Activated T-cell treated with anti-CD3 and anti-CD28 coated beads for 24 hours (primary cell): Measurements from ENCODE around the gene CUX1.

ENCODE experiments used
- DNase-seq: peaks from one replicate; pipeline ENCODE4 v3.0.0-alpha.2; 2020; ENCODE audit warnings: low read depth

Gene CUX1

DNA sequence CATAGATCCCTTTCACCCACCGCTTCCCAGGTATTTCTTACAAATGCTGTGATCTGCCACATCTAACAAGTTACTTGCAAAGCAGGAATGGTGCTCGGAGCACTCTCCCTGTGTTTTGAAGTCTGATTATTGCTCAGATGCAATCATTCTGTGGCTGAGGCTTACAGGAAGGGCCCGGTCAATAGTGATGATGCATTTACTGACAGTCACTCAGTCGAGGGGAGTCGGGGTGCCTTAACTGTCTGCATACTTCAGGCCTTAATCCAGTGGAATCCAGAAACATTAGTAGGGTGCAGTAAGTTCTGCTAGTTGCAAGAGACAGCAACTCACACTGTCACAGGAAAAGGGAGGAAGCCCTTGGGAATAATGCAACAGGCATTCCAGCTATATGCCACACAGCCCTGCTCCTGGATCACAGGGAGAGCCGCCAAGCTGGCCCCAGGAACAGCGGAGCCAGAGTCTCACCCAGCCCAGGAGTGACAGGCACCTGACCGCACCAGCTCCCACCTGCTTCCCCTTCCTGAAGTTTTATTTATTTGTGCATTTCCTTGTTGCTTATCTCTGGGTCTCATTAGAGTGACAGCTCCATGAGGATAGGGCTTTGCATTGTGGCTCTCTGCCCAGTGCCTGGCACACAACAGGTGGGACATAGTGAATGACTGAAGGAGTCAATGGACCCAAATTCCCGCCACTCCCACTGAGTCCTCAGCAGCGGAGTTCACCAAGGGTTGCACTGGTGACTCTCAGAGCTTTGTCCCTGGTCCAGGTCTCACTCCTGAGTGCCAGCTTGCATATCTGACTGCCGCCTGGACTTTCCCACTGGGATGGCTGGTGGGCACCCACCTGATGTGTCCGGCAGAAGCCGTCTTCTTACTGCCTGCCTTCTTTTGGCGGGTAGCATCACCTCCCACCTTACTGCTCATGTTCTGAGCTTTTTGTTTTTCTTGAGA, 256.8 kb downstream of the CUX1 start:
- no peak for DNase-seq

DNA sequence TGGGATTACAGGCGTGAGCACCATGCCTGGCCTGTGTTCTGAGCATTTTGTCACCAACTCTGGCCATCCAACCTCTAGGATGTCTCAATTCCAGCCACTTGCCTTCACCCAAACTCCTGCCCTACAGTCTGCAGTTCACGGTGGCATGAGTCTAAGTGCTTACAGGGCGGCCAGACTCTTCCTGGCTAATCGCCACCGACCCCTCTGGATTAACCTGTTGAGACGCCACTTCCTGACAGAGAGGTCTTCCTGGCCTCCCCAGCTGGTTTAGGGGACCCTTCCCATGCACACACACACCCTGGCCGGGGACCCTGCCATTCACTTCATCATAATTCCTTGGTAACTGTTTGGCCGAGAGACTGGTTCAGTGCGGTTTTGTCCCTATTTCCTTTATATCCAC, 257.7 kb downstream of the CUX1 start:
- DNase-seq = no peak

DNA sequence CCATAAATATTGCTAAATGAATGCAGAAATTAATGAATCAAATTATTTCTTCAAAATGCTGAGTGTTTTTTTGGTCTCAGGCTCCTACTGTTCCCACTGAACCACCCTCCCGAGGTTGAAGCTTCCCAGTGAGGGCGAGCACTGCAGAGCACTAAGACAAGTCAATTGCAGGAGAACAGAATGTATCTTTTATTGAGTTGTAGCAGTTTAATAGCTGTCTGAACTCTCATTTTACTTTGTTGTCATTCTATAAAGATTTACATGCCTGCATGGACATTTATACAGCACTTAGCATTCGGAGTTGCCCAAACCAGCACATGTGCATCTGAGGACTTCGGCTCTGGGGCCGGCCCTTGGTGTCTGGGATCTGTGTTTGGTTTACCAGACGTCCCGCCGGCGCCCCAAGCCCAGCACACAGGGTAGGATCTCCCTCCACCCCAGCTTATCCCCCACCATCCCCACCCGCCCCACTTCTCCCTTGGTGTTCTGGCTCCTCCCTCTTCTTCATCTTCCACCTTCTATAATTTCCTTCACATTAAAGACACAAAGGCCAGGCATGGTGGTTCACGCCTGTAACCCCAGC, 258.2 kb downstream of the CUX1 start:
- DNase-seq = no peak

DNA sequence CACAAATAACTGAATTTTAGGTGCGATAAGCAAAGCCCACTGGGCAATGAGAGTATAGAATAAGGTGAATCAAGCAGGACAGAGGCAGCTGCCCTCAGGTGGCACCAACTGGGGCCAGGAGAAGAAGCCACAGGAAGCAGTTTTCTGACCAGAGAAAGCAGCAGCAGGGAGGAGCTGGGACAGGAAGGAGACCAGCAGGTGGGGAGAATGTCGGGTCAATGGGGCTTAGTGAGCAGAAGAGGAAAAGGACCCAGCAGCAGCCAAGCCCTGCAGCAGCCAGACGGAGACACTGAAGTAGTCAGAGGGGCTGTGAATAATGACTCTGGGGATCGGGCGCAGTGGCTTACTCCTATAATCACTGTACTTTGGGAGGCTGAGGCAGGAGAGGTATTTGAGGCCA, 259.7 kb downstream of the CUX1 start:
- no peak for DNase-seq

DNA sequence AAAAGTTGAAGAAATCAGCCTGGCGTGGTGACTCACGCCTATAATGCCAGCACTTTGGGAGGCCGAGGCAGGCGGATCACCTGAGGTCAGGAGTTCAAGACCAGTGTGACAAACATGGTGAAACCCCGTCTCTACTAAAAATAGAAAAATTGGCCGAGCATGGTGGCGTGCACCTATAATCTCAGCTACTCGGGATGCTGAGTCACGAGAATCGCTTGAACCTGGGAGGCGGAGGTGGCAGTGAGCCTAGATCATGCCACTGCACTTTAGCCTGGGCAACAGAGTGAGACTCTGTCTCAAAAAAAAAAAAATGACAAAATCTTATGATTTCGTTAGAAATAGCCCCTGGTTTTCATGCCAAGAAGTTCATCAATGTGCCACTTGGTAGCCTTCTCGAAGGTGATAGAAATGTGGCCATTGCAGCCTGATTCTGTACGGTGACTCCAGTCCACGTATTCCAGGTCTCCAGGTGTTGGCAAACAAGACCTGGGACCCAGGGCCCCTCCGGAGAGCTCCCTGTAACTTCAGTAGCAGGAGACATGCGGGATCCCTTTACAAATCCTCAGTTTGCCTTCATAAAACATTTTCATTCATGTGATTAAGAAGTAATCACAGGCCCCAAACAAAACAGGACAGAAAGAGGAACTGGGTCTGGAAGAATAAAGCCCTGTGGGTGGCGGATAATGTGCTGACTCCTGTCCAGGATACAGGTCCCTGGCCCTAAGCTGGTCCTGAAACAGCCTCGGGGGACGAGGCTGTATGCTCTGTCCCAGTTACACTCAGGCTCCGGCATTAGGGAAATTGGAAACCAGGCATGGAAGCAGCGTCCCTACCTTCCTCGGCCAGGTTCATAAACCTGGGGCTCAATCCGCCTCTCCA, 262.0 kb downstream of the CUX1 start:
- no peak for DNase-seq

DNA sequence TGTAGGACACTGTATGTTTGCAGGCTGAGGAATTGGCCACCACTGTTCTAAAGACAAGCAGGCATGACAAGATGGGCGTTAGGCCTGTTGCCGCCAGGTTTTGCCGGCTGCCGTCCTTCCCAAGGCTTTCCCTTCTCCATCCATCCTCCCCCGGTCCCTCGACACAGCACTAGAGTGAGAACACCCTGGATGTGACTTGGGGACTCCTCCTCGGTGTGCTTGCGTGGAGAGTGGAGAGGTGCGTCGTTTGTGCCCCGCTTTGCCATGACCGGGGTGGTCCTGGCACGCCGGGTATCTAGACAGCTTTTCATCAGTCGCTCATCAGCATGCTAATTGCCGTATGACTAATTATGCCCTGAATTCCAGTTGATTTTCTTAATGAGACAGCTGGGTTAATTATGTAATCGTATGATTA, 262.6 kb downstream of the CUX1 start:
- no peak for DNase-seq

DNA sequence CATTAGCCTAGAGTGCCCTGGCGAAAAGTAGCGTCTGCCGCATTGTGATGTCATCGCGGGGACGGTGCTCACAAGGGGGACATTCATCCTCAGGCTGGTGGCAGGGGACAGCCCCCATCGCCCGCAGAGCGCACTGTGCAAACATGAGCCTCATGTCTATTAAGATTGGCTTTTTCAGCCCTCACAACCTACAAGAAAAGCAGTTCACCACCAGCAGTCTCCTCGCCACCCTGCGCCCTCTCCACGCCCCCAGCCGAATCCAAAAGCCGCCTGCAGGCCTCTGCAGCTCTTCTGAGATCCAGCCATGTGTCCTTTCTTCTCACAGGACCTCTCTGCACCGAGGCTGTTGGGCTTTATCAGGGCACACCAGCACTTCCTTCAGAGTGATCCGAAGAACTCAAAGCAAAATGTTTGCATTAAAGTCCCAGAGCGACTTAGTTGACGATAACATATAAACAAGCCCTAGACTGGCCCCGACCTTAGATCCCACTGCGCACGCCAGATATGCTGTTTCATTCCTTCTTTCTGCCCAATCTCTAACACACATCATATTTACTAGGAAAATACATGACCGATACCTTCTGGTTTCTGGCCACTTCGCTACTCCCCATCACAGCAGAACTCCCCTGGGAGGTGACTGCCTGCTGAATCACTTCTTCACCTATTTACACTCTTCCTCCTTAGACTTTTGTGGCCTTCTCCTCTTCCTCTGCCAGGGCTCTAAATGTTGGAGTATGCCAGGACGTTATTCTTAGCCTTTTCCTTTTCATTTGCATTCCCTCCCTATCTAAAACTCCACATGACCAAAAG, 263.2 kb downstream of the CUX1 start:
- no peak for DNase-seq

DNA sequence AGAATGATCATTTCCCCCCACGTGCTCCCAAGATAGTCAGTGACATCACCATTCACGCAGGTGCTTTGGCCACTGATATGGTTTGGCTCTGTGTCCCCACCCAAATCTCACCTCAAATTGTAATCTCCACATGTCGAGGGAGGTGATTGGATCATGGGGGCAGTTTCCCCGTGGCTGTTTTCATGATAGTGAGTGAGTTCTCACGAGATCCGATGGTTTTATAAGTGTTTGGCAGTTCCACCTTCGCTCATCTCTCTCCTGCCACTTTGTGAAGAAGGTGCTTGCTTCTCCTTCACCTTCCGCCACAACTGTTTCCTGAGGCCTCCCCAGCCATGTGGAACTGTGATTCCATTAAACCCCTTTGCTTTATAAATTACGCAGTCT, 263.8 kb downstream of the CUX1 start:
- DNase-seq = no peak

DNA sequence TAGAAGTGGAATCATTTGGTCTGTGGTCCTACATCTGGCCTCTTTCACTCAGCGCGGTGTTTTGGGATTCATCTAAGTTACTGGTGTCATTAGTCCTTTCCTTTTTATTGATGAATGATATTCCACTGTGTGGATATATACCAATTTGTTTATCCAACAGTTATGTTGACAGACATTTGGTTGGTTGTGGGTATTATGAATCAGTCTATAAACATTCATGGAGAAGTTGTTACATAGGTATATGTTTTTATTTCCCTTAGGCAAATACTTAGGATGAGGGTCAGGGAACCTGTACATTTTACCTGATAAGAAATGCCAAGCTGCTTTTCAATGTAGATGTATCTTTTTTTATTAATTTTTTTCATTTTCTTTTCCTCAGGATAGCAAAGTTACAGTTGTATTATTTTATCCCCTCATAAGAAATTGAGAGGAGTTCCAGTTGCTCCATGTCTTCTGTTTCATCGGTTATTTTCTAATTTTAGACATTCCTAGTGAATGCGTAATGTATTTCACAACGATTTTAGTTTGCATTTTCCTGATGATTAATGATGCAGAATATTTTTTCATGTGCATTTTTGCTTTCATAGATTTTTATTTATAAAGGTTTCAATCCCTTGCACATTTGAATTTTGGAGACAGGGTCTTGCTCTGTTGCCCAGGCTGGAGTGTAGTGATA, 265.4 kb downstream of the CUX1 start:
- no peak for DNase-seq

DNA sequence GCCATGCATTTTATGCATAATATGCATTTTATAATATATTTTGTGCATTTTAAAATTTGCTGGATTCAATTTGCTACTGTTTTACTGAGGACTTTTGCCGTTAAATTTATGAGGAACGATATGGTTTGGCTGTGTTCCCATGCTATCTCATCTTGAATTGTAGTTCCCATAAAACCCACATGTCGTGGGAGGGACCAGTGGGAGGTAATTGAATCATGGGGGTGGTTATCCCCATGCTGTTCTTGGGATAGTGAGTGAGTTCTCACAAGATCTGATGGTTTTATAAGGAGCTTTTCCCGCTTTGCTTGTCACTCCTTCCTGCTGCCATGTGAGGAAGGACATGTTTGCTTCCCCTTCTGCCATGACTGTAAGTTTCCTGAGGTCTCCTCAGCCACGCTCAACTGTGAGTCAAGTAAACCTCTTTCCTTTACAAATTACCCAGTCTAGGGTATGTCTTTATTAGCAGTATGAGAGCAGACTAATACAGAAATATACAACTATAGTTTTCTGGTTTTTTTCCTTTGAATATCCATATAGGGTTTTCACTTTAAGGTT, 267.9 kb downstream of the CUX1 start:
- no peak for DNase-seq

DNA sequence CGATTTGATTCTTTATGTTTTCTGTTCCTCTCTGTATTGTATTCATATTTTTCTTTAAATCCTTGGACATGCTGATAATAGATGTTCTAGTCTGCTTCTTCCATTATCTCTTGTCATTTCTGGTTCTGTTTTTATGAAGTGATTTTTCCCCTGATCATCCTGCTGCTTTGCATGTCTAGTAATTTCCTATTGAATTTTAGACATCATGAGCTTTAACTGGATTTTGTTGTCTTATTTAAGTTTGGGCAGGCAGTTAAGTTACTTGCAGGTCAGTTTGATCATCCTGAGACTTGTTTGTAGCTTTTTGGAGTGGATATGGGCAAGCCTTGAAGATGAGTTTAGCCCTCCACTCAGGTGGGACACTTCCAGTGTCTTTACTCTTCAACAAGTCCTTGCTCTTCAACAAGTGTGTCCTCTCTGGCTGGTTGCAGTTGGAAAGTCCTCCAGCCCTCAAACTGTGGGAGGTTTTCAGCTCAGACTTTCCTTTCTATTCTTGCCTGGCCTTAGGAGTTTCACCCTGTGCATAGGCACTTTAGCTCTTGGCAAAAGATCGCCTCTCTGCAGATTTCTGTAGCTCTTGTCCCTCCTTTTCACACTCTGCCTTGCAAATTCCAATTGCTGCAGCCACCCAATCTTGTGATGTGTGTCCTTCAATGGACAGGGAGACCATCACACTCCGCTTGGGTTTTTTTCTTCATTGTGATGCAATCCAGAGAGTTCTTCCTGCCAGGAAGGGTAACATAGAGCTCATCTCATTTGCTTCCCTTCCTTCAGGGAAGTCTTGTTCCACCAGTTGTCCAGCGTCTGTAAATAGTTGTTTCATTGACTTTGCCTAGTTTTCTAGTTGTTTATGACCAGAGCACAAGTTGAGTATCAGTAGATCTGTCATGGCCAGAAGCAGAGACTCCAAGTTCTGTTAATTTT, 272.0 kb downstream of the CUX1 start:
- DNase-seq = no peak

DNA sequence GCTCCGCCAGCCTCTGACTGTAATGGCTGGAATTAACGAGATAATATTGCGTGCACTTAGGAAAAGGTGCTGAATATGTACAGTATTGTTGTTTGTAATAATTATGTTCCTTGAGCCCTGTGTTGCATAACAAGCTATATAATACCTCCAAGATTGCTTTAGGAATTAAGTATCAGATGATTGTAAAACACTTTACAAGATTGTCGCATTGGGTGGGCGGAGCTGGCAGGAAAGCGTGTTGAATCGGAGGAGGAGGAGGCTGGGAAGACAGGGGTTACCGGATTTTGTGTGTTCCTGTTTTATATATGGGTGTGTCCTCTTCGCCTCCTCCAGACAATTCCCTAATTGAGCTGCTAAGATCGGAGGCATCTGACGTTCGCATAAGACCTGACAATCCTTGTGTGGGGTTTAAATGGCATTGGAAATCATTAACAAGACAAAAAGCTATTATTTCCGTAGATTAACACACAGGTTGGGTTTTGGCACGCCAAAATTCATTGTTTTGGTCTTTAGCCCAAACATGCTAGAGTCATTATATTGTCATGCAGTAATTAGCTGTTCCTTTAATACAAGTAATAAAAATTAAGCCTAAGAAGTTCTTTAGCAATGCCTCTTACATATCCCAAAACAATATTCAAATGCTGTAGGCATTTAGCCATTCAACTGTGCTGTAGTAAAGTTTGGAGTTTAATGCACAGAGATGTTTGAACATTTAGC, 276.3 kb downstream of the CUX1 start:
- no peak for DNase-seq

DNA sequence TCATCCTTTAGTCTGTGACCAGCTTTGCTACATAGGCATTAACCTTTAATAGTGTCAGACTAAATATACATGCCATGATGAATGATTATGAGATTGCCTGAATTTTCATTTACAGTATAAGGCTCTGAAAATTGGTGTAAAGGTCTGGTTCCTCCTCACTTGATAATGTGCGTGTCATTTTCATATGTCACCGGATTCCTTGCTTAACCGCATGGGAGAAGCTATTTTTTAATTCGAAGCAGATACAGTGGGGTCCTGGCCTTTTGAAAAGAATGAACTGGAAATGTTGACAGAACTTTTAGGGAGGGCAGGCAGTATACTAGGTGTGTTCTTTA, 276.9 kb downstream of the CUX1 start:
- DNase-seq = no peak

DNA sequence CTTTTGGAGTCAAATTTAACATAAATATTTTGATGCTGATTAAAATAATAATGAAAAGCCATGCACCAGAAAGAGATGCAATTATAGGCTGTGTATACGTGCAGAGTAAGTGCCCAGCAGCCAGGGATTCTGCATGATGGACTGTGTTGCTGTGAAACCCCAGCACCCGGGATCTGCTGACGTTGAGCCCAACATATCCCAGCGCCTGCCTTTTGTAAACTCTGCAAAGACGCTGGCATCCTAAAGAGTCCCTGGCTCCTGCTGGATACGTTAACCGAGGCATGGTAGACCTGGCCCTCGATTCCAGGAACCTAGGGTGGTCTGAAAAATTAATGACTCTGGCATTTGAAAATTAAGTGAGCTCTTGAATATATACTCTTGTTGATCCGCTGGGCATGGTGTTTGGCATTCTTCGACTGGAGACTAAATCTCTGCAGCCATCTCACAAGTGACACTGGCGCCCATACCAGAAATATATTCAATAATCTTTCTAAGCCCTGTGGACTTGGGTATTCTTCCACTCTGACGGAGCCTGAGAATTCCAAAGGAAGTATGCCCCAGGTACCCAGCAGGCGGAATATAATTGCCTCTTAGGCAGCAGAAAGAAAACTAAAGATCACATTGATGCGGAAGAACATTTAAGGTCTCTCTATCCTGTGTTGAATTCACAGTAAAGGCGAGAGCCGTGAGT, 278.0 kb downstream of the CUX1 start:
- no peak for DNase-seq

DNA sequence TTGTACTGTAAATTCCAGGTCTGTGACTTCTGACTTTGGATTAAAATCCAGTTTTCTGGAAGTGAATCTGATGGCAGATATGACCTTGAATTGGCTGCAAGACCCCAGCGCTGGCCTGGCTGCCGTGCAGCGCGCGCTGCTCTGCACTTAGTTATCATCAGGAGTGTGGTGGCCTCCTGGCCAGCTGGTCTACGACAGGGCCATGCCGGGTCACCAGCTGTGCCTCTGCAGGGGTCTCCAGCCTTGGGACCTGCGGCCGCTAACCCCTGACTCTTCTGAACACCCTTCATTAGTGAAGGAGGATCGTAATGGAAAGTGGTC, 278.5 kb downstream of the CUX1 start:
- DNase-seq = no peak

DNA sequence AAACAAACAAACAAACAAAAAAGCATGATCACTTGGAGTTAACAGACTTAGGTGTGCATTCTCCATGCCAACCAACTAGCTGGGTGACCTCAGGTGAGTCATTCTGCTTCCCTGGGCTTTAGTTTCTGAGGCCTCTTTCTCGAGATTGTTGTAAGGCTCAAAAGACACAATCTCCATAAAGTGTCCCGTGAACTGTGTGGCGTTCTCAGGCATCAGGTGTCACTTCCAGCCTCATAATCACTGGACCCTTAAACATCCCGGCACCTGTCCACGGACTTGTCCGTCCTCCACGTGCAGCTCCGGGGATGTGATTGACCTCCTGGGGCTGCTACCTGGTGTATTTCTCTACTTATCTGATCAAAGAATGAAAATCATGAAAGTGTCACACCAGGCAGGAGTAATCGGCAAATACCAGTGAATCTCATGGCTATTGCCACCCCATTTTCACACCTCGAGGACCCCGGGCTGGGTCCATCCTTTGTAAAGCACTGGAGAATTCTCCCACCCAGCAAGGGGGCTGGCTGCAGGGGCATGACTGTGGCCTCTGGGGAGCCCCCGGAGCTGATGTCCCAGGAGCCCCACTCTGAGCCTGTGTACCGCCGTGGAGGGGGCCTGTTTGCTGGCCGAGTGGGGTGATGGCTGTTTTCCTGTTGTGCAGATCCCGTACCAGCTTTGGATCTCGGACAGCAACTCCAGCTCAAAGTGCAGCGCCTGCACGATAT, 279.4 kb downstream of the CUX1 start:
- no peak for DNase-seq

DNA sequence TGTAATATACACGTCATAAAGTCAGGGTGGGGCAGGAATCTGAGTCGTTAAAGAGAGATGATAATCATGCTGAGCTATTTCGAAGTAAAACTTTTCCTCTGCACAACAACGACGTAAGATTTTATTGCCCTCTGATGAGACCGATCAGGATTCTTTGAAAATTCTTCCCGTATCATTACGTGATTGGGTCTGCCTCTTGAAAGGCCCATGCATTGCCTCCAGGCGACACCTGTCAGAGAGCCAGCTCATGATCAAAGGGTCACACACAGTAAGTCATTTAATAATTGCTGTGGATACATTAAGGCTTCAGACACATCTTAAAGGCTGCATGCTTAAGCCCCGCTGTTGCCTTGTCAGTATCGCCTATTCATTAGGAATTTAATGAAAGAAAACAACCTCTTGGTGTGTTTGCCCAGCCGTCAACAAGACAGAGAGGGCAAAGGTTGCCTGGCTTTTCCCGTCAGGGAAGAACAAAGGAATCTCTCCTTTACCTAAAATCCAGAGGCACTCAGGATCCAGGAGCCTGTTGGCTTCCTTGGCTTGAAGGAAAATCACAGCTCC, 280.3 kb downstream of the CUX1 start:
- DNase-seq = no peak

DNA sequence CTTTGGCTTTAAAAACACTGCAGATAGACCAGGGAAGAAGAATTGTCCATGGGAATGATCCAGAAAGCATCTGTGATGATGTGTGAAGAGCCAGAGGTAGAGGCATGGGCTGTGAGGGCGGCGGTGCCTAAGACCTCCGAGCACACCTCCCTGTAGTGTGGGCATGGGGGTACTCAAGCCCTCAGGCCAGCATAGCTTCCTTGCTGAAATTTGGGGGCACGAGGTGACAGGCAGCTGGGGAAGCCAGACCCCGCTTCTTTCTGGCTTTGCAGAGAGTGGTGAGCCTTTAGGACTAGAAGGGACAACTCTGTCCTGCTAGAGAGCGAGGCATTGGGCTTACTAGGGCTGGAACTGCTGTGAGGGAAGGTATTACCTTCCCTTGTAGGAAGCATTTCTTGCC, 281.6 kb downstream of the CUX1 start:
- DNase-seq = no peak
